Transverse colon (tissue), 4 donors: ENCODE results near the gene LMNA. TPM values are rescaled to one million over a fixed set of nuclear protein-coding genes. Genes with fewer than 3 reads are reported as not detected.

Experiments used
- DNase-seq: peaks from one replicate; pipeline ENCODE4 v3.0.0-alpha.2; 2019
- H3K27ac ChIP-seq, 4 donors: fragments of 200-600 bp; sonication (generic); 2 replicates each; pipeline ENCODE4 v1.5.1; 2016 to 2018; ENCODE audit warnings: inconsistent platforms in 4 of 4
- H3K27me3 ChIP-seq: fragments of 200-600 bp; sonication (generic); 2 replicates; pipeline ENCODE4 v1.5.1; 2017; ENCODE audit warnings: inconsistent platforms
- H3K36me3 ChIP-seq, 4 donors: fragments of 200-600 bp; sonication (generic); 2 replicates each; pipeline ENCODE4 v1.5.1; 2017 to 2019; ENCODE audit warnings: inconsistent platforms in 4 of 4
- H3K4me1 ChIP-seq, 4 donors: fragments of 200-600 bp; sonication (generic); 2 replicates each; pipeline ENCODE4 v1.5.1; 2017 to 2020; ENCODE audit warnings: inconsistent platforms in 4 of 4
- H3K4me3 ChIP-seq, 4 donors: fragments of 200-600 bp; sonication (generic); 1 replicate in 1 of 4; 2 replicates in 3 of 4; pipeline versions ENCODE4 v1.5.1 to v1.6.1; 2017 to 2019; ENCODE audit warnings: inconsistent platforms in 4 of 4
- H3K9me3 ChIP-seq, 2 donors: fragments of 200-600 bp; sonication (generic); 2 replicates each; pipeline ENCODE4 v1.5.1; 2017 to 2019; ENCODE audit warnings: inconsistent platforms in 2 of 2
- EP300 ChIP-seq: sonication (generic); formaldehyde crosslinking; IDR thresholded peaks from one replicate; pipeline ENCODE4 v1.6.1; 2017; ENCODE audit warnings: antibody characterized with exemption, low read depth
- POLR2A ChIP-seq: fragments of 450-650 bp; IDR thresholded peaks from one replicate; pipeline ENCODE4 v1.6.1; 2016; ENCODE audit warnings: antibody characterized with exemption, mild to moderate bottlenecking, moderate library complexity
- POLR2AphosphoS5 ChIP-seq, 3 donors: sonication (generic); formaldehyde crosslinking; IDR thresholded peaks; one replicate each; pipeline ENCODE4 v1.6.1; 2016; ENCODE audit warnings: antibody characterized with exemption in 3 of 3
- WGBS, 2 donors: methylation state at CpG; one replicate each; pipeline ENCODE4 v1.1.5; 2018; ENCODE audit warnings: low coverage in 1 of 2; 5-methylcytosine and 5-hydroxymethylcytosine counted together
- in situ Hi-C, 4 donors: fragments of 200-750 bp; cut with MboI; loops; one replicate each; pipeline versions ENCODE4 v1.15.0 to v1.15.1; 2017; ENCODE audit warnings: low sequenced_read_pairs in 3 of 4, low pct_ligation_motif_present in 1 of 4, low pct_unique_long_range_greater_than_20kb in 1 of 4
- intact Hi-C: fragments of 100-400 bp; cut with DNase I; formaldehyde crosslinking; loops from one replicate; pipeline ENCODE4 v1.15.1; 2023; ENCODE audit warnings: low total_unique reads
- total RNA-seq, 4 donors: library from RNA; depleted of rRNA; stranded (reverse); fragments of >200 nt; gene quantifications; one replicate each; pipeline ENCODE4 v1.1.0, GENCODE V29; 2016
- TF ChIP-seq, protein P1 (sequence below), 5 experiments: fragments of 200-600 bp in 3 of 5; fragments of 450-650 bp in 2 of 5; sonication (generic) in 3 of 5; IDR thresholded peaks; 1 replicate in 2 of 5; 2 replicates in 3 of 5; pipeline ENCODE4 v1.5.1; 2016 to 2017; ENCODE audit warnings: antibody characterized with exemption in 5 of 5, inconsistent platforms in 3 of 5, mild to moderate bottlenecking in 2 of 5, moderate library complexity in 1 of 5

LMNA gene
- total RNA-seq, 4 donors from 2014 or later: 300 to 999 (median 324) TPM

DNA sequence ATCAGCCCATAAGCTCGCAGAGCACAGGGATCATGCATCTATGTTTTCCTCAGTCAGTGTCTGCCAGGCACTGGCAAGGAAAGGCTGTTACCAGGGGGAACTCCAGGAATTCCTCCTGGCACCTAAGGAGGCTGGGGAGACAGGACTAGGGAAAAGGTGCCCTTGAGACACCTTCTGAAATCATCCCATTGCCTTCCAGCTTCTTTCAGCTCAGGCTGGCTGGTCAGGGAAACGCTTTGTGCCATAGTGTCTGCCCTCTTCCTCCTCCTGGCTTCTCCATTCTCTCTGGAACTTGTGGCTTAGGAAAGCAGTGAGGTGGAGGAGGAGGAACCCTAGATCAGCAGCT, 13.8 kb downstream of the LMNA start:
- Histone ChIP-seq H3K27me3 (no peaks in the 10 kb centered on the region), H3K27ac (peak overlapping the region; percentile 96 to 100 (median 98)), H3K36me3 (peaks cover 0 to 26% (median 11%) of the 10 kb centered on the region in 4 donors), H3K4me3 (peak overlapping the region in 1 of 4 donors; percentile 17), H3K4me1 (peaks cover 66 to 75% (median 73%) of the 10 kb centered on the region in 4 donors), H3K9me3 (no peaks in the 10 kb centered on the region)
- WGBS, 2 donors: 66% methylated on average over 2 of the region's 2 CpGs; no CpG with 5 or more reads in 1 of the 2 donors
- DNase-seq: no peak
- in situ Hi-C loops (no loop called here), intact Hi-C loops (no loop called here)
- TF ChIP-seq, protein P1, sequence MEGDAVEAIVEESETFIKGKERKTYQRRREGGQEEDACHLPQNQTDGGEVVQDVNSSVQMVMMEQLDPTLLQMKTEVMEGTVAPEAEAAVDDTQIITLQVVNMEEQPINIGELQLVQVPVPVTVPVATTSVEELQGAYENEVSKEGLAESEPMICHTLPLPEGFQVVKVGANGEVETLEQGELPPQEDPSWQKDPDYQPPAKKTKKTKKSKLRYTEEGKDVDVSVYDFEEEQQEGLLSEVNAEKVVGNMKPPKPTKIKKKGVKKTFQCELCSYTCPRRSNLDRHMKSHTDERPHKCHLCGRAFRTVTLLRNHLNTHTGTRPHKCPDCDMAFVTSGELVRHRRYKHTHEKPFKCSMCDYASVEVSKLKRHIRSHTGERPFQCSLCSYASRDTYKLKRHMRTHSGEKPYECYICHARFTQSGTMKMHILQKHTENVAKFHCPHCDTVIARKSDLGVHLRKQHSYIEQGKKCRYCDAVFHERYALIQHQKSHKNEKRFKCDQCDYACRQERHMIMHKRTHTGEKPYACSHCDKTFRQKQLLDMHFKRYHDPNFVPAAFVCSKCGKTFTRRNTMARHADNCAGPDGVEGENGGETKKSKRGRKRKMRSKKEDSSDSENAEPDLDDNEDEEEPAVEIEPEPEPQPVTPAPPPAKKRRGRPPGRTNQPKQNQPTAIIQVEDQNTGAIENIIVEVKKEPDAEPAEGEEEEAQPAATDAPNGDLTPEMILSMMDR (IDR thresholded peaks at IDR 0.05): no peak
- TF ChIP-seq EP300 (no peak), POLR2AphosphoS5 (IDR thresholded peaks at IDR 0.05) (no peak), POLR2A (no peak)

DNA sequence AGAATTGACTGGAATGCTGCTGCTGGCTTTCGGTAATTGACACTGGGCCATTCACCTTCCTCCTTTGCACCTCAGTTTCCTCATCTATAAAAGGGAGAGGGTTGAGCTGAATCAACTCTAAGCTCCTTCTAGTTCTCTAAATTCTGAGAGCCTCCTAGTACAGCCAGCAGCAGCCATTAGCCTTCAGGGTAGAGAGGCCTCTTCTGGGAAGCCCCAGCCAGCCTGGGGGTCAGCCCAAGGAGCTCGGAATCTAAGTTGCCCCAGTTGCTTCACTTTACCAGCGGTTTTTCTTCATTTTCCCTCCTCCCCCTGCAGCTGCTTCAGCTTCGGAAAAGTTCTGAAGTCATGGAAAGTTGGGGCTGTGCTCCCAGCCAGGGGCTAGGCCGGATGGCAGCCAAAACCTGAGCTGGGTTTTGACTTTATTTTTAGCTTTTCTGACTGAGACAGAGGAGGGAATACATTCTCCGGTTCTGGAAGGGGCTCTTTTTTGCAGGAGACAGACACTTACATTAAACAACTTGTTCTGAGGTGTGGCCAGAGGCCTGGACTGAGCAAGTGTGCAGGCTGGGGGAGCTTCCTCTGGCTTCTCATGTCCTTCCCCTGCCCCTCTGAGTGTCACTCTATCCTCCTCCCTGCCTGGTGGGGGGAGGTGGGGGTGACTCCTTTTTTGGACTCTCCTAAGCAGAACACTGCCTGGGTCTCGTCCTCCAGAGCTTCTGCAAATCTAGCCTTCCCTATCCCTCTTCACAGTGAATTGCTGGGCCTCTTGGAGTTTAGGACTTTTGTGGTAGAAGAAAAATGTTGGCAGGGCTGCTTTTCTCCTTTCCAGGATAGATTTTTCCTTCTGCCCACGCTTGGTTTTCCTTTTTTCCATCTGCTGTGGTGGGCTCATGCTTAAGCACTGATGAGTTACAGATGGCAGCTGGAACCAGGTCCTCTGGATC, 14.4 kb downstream of the LMNA start:
- Histone ChIP-seq H3K27ac (peak overlapping the region; percentile 96 to 100 (median 98)), H3K36me3 (peaks cover 0 to 33% (median 15%) of the 10 kb centered on the region in 4 donors), H3K27me3 (no peaks in the 10 kb centered on the region), H3K9me3 (no peaks in the 10 kb centered on the region), H3K4me3 (peak overlapping the region in 1 of 4 donors; percentile 18), H3K4me1 (peaks cover 60 to 68% (median 66%) of the 10 kb centered on the region in 4 donors)
- 40 to 65% methylated on average over 7 to 8 of the region's 8 CpGs for WGBS, 2 donors
- in situ Hi-C loops: no loop called here
- intact Hi-C loops: no loop called here
- DNase-seq: peak; percentile 40
- TF ChIP-seq EP300 (no peak), POLR2A (no peak), POLR2AphosphoS5 (IDR thresholded peaks at IDR 0.05) (peak; percentile 40 to 51 (median 51))
- TF ChIP-seq, protein P1 (IDR thresholded peaks at IDR 0.05): no peak

GRCh38 chr1:156129687-156130577, 15.4 kb downstream of the LMNA start:
- no peaks in the 10 kb centered on the region for H3K27me3 ChIP-seq
- intact Hi-C loops (loop anchor here (2.0 kb wide), 1 partner anchor 33 kb away; no protein-coding TSS in a partner anchor), in situ Hi-C loops (loop anchor here in 3 of 4 donors (5.0 kb wide), 3 partner anchors 33 to 43 kb away; no protein-coding TSS in a partner anchor)
- TF ChIP-seq, protein P1 (IDR thresholded peaks at IDR 0.05): peak; percentile 95 to 99 (median 97)
- peak; percentile 64 to 73 (median 69) for TF ChIP-seq POLR2AphosphoS5 (IDR thresholded peaks at IDR 0.05)
- TF ChIP-seq EP300: no peak
- TF ChIP-seq POLR2A: peak; percentile 31
- peak; percentile 88 for DNase-seq
- H3K4me3 ChIP-seq: peak overlapping the region in 1 of 4 donors; percentile 18
- 9 to 37% methylated on average over 1 to 7 of the region's 7 CpGs for WGBS, 2 donors
- no peaks in the 10 kb centered on the region for H3K9me3 ChIP-seq
- peaks cover 0 to 43% (median 23%) of the 10 kb centered on the region in 4 donors for H3K36me3 ChIP-seq
- peak overlapping the region; percentile 96 to 100 (median 98) for H3K27ac ChIP-seq
- H3K4me1 ChIP-seq: peaks cover 50 to 58% (median 56%) of the 10 kb centered on the region in 4 donors
